ENCODE measurements around the gene IFT57. TPM values are rescaled to one million over a fixed set of nuclear protein-coding genes. Genes with fewer than 3 reads are reported as not detected.

The IFT57 gene
- total RNA-seq, 1 experiment from 2014 or later: 71.7 TPM

- DNase-seq (ENCODE audit: low read depth): no peak
Measured at GRCh38 chr3:108218811-108219210, 3.4 kb downstream of the IFT57 start.

DNA sequence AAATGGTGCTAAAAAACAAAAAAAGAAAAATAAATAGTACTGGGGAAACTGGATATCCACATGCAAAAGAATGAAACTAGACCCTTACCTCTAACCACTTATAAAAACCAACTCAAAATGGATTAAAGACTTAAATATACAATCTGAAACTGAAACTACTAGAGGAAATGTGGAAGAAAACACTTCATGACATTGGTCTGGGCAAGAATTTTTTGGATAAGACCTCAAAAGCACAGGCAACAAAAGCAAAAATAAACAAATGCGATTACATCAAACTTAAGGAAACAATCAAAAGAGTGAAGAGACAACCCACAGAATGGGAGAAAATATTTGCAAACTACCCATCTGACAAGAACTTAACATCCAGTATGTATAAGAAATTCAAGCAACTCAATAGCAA is 6.4 kb downstream of the IFT57 start:
- no peak for DNase-seq (ENCODE audit: low read depth)

DNA sequence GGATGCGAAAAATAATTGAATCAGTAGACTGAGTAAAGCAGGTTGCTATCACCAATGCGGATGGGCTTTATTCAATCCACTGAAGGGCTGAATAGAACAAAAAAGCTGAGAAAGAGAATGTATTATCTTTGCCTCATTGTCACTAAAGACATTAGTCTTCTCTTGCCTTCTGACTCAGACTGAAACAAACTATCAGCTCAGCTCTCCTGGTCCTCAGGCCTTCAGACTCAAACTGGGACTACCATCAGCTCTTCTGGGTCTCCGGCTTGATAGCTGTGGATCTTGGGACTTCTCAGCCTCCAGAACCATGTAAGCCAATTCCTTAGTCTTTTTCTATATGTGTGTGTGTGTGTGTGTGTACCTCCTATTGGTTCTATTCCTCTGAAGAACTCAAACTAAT is 12.6 kb downstream of the IFT57 start:
- no peak for DNase-seq (ENCODE audit: low read depth)

DNA sequence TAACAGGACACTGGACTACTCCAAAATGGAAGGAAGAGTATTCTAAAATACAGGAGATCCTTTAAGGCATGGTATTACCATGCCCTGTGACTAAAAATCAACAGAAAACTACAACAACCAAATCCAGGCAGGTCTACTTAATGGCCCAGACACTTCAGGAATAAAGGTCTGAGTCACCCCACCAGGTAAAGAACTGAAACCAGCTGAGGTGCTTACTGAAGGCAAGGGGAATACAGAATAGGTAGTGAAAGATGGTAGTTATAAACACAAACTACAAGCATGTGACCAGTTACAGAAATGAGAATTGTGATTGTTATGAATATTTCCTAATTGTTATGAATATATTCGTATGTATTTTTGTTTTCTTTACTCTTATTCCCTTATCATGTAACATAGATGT is 13.4 kb downstream of the IFT57 start:
- no peak for DNase-seq (ENCODE audit: low read depth)

DNA sequence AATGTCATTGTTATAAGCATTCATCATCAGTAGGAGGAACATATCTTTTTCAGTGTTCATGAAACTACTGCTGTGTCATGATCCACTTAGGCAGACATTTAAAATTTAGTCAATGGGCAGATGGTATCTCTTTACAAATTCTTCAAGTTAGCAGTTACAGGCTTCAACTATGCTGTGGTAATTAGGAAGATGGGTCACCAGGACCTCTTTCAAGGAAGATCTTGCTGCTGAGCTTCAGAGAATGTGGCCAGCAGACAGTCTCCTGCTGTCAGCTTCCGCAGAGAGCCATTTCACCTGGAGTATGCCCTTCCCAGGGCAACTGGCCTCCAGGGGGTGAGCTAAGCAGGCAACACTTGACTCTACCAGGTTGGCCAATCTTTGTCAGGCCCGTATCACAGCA is 19.4 kb downstream of the IFT57 start:
- no peak for DNase-seq (ENCODE audit: low read depth)

DNA sequence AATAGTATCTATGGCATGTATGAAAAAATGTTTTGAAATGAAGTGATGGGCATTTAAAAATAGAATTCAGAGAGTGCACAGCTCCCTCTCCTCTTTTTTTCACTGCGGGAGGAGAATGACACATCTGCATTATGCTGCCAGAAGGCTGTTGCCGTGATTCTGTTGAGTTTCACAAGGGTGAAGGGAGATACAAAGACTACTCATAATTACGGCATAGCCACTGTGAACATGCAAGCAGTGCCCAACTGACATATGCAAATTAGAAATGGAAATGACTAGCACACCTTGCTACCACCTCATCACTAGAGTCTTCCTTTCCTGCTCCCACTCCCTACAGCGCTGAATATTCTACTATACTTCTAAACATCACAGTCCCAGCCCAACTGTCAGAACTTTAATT is 20.1 kb downstream of the IFT57 start:
- no peak for DNase-seq (ENCODE audit: low read depth)

DNA sequence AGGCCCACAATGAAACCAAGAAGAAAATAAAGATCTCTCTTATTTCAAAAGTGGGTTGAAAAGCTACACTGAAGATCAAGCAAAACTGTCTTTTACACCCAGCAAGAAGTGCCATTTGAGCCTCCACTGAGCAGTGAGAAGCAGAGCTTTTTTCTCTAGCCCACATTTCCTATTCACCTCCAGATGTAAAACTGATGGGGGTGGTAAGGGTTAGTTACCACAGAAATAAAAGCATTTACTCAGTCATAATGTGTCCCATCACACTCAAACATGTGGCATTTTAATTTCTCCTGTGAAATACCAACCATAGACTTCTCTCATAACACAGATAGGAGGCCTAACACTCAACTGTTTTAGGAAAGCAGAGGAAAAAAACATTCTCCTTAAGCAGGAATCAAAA is 21.0 kb downstream of the IFT57 start:
- no peak for DNase-seq (ENCODE audit: low read depth)

GRCh38 chr3:108200578-108200977 is 21.6 kb downstream of the IFT57 start:
- DNase-seq (ENCODE audit: low read depth): no peak

DNA sequence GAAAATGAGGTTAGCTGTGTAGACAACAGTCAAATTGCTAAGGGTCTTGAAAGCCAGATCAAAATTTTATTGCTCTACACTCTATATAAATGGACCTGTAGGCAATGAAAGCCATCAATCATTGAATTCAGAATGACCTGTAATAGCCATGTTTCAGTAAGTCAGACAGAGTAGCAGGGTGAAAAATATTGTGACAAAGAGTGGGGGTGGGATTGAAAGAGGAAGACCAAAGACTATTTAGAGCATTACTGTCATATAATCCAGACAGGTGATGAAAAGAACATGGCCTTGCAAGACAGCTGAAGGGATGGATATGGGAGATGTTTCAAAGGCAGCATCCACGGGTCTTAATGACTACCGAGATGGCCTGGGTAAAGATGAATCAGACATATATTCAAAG is 22.2 kb downstream of the IFT57 start:
- DNase-seq (ENCODE audit: low read depth): no peak

GRCh38 chr3:108191394-108191793 is 30.8 kb downstream of the IFT57 start:
- no peak for DNase-seq (ENCODE audit: low read depth)

GRCh38 chr3:108190346-108190745 is 31.9 kb downstream of the IFT57 start:
- no peak for DNase-seq (ENCODE audit: low read depth)

- no peak for DNase-seq (ENCODE audit: low read depth)
Measured at GRCh38 chr3:108189440-108189839, 32.8 kb downstream of the IFT57 start.

GRCh38 chr3:108185536-108185935 is 36.7 kb downstream of the IFT57 start:
- DNase-seq (ENCODE audit: low read depth): no peak

- DNase-seq (ENCODE audit: low read depth): no peak
Measured at GRCh38 chr3:108184824-108185223, 37.4 kb downstream of the IFT57 start.

DNA sequence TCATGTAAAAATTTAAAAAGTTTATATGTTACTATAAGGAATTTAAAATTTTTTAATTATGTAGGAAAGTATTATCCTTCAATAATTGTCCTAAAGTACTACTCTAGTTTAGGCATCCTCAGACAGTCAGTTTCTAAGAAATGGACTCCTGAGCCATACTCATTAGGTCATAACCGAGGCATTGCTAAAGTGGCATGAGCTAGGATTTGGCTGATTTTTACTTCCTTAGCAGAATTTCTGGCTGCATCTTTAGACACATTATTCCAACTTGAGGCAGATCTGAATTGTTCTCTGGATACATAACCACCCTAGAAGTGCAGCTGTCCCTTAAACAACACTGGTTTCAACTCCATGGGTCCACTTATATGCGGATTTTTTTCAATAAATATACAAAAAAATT is 38.3 kb downstream of the IFT57 start:
- no peak for DNase-seq (ENCODE audit: low read depth)

DNA sequence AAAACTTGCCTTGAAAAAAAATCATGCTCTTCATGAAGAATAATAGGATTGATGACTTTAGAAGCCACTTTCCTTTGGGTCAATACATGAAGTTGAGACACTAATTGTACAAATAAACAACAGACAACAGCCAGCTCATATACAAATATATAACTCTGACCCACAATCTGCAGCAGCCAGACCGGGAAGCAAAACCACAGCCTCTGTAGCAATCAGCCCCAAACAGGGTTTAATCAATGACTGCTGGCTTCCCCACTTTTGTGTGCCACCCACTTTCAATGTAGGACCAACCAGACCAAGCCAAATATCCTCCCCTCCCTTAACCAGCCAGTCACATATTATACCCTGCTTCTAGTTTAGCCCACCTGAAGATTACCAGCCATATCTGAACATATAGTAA is 39.0 kb downstream of the IFT57 start:
- DNase-seq (ENCODE audit: low read depth): no peak

DNA sequence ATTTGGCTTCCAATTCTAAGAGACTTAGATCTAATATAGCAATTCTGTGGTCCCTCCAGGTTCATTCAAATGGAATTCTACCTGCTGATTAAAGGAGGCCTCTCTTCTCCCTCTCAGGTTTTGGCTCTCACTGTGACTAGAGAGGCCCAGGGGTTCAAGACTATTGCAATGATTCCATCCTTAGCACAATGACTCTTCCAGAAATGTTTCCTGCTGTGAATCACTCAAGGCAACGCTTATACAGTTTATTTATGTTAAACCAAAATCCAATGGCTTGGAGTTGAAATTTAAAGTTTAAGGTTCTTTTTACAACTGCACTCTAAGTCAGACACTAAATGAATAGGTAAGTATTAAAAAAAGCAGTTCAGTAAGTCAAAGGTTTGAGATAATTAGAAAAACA is 39.9 kb downstream of the IFT57 start:
- no peak for DNase-seq (ENCODE audit: low read depth)

GRCh38 chr3:108181172-108181571 is 41.1 kb downstream of the IFT57 start:
- no peak for DNase-seq (ENCODE audit: low read depth)

- DNase-seq (ENCODE audit: low read depth): peak; percentile 37
Measured at GRCh38 chr3:108180194-108180593, 42.0 kb downstream of the IFT57 start.

GRCh38 chr3:108178676-108179075 is 43.5 kb downstream of the IFT57 start:
- DNase-seq (ENCODE audit: low read depth): no peak

DNA sequence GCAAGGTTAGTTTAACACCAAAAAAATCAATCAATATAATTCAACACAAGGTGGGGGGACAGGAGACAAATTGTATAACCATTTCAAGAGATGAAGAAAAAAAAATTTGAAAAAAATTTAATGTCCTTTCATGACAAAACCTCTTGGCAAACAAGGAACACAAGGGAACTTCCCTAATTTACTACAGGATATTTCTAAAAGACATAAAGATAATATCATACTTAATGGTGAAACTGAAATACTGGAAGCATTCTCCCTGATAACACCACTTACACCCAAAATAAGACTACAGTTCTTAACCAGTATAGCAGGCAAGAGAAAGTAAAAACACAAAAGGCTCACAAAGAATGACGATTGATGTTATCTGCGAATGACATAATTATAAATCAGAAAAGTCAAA is 44.7 kb downstream of the IFT57 start:
- DNase-seq (ENCODE audit: low read depth): no peak

GRCh38 chr3:108175352-108175751 is 46.9 kb downstream of the IFT57 start:
- no peak for DNase-seq (ENCODE audit: low read depth)

DNA sequence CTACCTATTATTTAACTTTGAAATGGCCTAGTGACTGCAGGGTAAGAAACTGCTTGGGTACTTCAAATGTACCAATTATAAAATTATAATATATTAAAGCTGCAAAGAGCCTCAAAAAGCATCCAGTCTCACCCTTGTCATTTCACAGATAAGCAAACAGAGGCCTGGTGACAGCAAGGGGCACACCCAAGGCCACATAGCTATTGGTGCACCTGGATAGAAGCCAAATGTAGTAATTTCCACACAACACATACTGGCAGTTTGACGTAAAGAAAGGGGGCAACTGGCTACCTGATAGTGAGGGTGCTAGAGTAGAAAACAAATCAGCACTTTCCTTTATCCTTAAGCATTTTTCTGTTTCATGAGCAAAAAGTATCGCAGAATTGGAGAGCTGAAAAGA is 51.1 kb downstream of the IFT57 start:
- no peak for DNase-seq (ENCODE audit: low read depth)

DNA sequence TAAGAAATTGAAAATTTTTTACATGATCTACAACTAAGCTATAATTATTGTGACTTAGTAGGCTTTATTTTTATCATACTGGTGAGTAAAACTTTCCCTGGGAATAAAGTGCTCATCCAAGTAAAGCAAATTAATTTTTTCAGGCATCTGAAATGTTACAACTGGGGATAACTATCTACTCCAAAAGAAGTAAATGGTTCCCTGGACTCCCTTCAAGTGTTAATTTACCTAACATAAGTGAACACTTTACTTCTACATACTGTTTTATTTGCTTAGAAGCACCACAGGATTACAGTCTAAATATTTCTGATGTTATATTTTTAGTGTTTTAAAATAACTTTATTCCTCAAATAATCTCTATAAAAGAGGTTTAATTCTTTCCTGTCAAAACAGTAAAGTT is 57.8 kb downstream of the IFT57 start:
- no peak for DNase-seq (ENCODE audit: low read depth)

DNA sequence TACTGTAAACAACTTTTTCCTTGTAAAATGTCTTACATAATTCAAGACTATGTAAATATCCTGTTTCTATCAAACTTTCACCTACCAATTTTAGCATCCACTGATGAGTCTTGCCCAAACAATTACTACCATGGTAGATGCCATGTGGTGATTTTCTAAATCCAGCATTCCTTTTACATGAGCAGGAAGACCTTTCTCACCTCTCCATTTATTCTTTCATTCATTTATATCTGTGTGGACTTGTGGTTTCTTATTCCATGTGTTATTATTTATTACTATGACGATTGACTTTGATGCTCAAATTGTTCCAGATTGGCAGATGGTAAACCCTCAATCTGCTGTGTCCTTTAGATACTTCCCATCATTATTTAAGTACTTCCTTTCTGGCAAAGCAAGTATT is 62.4 kb downstream of the IFT57 start:
- no peak for DNase-seq (ENCODE audit: low read depth)
